CD14-positive monocyte (primary cell): ENCODE results near the gene CMYA5. TPM values are rescaled to one million over a fixed set of nuclear protein-coding genes. Genes with fewer than 3 reads are reported as not detected.

ENCODE experiments used
- DNase-seq, 3 donors: peaks; one replicate each; pipeline ENCODE4 v3.0.0-alpha.2; 2011 to 2022
- H2AFZ ChIP-seq: 2 replicates; pipeline ENCODE4 v1.6.0; 2012; ENCODE audit warnings: mild to moderate bottlenecking, low read depth, low read length, inconsistent platforms; ENCODE audit not compliant: insufficient read depth, poor library complexity, severe bottlenecking
- H3K27ac ChIP-seq, 2 donors: 1 replicate in 1 of 2; 2 replicates in 1 of 2; pipeline ENCODE4 v1.5.1; 2012 to 2013; ENCODE audit warnings: low read length in 2 of 2, control low read depth in 1 of 2, inconsistent platforms in 1 of 2, low read depth in 1 of 2, mild to moderate bottlenecking in 1 of 2
- H3K27me3 ChIP-seq, 2 donors: one replicate each; pipeline versions ENCODE4 v1.6.0 to v1.6.1; 2011 to 2013; ENCODE audit warnings: low read length in 2 of 2; ENCODE audit not compliant: control insufficient read depth in 2 of 2, insufficient read depth in 2 of 2
- H3K36me3 ChIP-seq, 2 donors: replicated peaks in 1 of 2; 1 replicate in 1 of 2; 2 replicates in 1 of 2; pipeline versions ENCODE4 v1.5.1 to v1.6.1; 2012 to 2013; ENCODE audit warnings: low read length in 2 of 2, control low read depth in 1 of 2, inconsistent platforms in 1 of 2, mild to moderate bottlenecking in 1 of 2; ENCODE audit not compliant: insufficient read depth in 2 of 2, control insufficient read depth in 1 of 2
- H3K4me1 ChIP-seq, 2 donors: 1 replicate in 1 of 2; 2 replicates in 1 of 2; pipeline versions ENCODE4 v1.5.1 to v1.6.1; 2012 to 2013; ENCODE audit warnings: low read length in 2 of 2, control low read depth in 1 of 2, inconsistent platforms in 1 of 2, mild to moderate bottlenecking in 1 of 2, moderate library complexity in 1 of 2; ENCODE audit not compliant: insufficient read depth in 2 of 2, control insufficient read depth in 1 of 2
- H3K4me2 ChIP-seq: replicated peaks from 2 replicates; pipeline ENCODE3; 2012; ENCODE audit warnings: low read length, moderate library complexity, mild to moderate bottlenecking; ENCODE audit not compliant: poor library complexity, severe bottlenecking; ENCODE audit errors: extremely low read depth
- H3K4me3 ChIP-seq, 3 experiments: fragments of 200-600 bp in 1 of 3; sonication (generic) in 1 of 3; replicated peaks in 1 of 3; 1 replicate in 2 of 3; 2 replicates in 1 of 3; pipeline ENCODE4 v1.5.1; 2011 to 2013; ENCODE audit warnings: low read length in 3 of 3, mild to moderate bottlenecking in 3 of 3, control low read depth in 2 of 3, low read depth in 2 of 3, inconsistent platforms in 1 of 3, moderate library complexity in 1 of 3
- H3K79me2 ChIP-seq: 2 replicates; pipeline ENCODE4 v1.6.0; 2012; ENCODE audit warnings: mild to moderate bottlenecking, control low read depth, inconsistent platforms, low read length, moderate library complexity; ENCODE audit not compliant: insufficient read depth
- H3K9ac ChIP-seq: 2 replicates; pipeline ENCODE4 v1.6.0; 2017; ENCODE audit warnings: low read length, mild to moderate bottlenecking; ENCODE audit not compliant: insufficient read depth, poor library complexity, severe bottlenecking
- H3K9me3 ChIP-seq, 2 donors: replicated peaks in 1 of 2; 1 replicate in 1 of 2; 2 replicates in 1 of 2; pipeline versions ENCODE4 v1.5.1 to v1.6.1; 2012 to 2013; ENCODE audit warnings: low read length in 2 of 2, control low read depth in 1 of 2; ENCODE audit not compliant: control insufficient read depth in 1 of 2, insufficient read depth in 1 of 2
- H4K20me1 ChIP-seq: 2 replicates; pipeline ENCODE4 v1.6.0; 2012; ENCODE audit warnings: mild to moderate bottlenecking, low read length, control low read depth, moderate library complexity; ENCODE audit not compliant: insufficient read depth
- H3K27ac Mint-ChIP-seq, 7 donors: one replicate each; pipeline ENCODE4 v1.8.0; 2020; ENCODE audit warnings: mild to moderate bottlenecking in 7 of 7, mixed read lengths in 7 of 7, moderate library complexity in 6 of 7, inconsistent platforms in 2 of 7
- H3K27me3 Mint-ChIP-seq, 3 donors: one replicate each; pipeline ENCODE4 v1.8.0; 2021 to 2022; ENCODE audit warnings: low read depth in 3 of 3, mild to moderate bottlenecking in 3 of 3, mixed read lengths in 3 of 3, moderate library complexity in 3 of 3, inconsistent platforms in 1 of 3
- H3K36me3 Mint-ChIP-seq, 2 donors: one replicate each; pipeline ENCODE4 v1.8.0; 2020; ENCODE audit warnings: mixed read lengths in 2 of 2, inconsistent platforms in 1 of 2, mild to moderate bottlenecking in 1 of 2
- H3K4me1 Mint-ChIP-seq: one replicate; pipeline ENCODE4 v1.8.0; 2020; ENCODE audit warnings: mild to moderate bottlenecking, mixed read lengths
- H3K4me3 Mint-ChIP-seq, 2 donors: one replicate each; pipeline ENCODE4 v1.8.0; 2020; ENCODE audit warnings: mild to moderate bottlenecking in 2 of 2, mixed read lengths in 2 of 2, moderate library complexity in 1 of 2
- H3K9me3 Mint-ChIP-seq, 7 donors: one replicate each; pipeline ENCODE4 v1.8.0; 2020 to 2022; ENCODE audit warnings: mixed read lengths in 7 of 7, mild to moderate bottlenecking in 6 of 7, moderate library complexity in 6 of 7, inconsistent platforms in 2 of 7
- WGBS: methylation state at CpG from one replicate; pipeline ENCODE4 v1.1.5; 2013; ENCODE audit warnings: missing lambda C conversion rate; ENCODE audit not compliant: insufficient coverage; 5-methylcytosine and 5-hydroxymethylcytosine counted together
- intact Hi-C, 2 donors: fragments of 100-400 bp; cut with micrococcal nuclease; formaldehyde crosslinking; loops; one replicate each; pipeline versions ENCODE4 v1.15.0 to v1.15.1; 2023
- polyA plus RNA-seq, 3 donors: library from polyadenylated mRNA; depleted of rRNA in 1 of 3; unstranded in 2 of 3; stranded (reverse) in 1 of 3; fragments of 300-500 nt in 2 of 3; fragments of >200 nt in 1 of 3; fragmentation: Illumina TruSeq in 2 of 3; gene quantifications; 1 replicate in 2 of 3; 2 replicates in 1 of 3; pipeline ENCODE4 v1.2.3, GENCODE V29; 2012 to 2021
- TF ChIP-seq, protein P1 (sequence below): fragments of 200-600 bp; IDR thresholded peaks from one replicate; pipeline ENCODE4 v1.8.0; 2022; ENCODE audit warnings: antibody characterized with exemption, mild to moderate bottlenecking

Gene CMYA5
- polyA plus RNA-seq, 3 donors: 0.01 to 0.17 TPM; not detected in 1

DNA sequence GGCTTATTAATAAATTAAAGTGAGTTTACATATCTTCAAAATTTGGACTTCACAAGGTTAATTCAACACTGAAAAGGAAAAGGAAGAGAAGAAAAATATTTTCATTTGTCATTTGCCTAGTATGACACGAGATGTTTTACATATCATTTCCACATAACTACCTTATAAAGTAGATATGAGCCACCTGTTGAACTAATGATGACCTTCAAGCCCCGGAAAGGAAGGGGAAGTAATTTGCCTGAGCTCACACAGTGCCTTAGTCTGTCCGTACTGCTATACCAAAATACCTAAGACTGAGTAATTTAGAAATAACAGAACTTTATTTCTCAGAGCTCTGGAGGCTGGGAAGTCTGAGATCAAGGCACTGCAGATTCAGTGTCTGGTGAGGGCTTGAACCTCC, 17.9 kb downstream of the CMYA5 start:
- no peak overlapping the region for H3K4me2 ChIP-seq
- TF ChIP-seq, protein P1, sequence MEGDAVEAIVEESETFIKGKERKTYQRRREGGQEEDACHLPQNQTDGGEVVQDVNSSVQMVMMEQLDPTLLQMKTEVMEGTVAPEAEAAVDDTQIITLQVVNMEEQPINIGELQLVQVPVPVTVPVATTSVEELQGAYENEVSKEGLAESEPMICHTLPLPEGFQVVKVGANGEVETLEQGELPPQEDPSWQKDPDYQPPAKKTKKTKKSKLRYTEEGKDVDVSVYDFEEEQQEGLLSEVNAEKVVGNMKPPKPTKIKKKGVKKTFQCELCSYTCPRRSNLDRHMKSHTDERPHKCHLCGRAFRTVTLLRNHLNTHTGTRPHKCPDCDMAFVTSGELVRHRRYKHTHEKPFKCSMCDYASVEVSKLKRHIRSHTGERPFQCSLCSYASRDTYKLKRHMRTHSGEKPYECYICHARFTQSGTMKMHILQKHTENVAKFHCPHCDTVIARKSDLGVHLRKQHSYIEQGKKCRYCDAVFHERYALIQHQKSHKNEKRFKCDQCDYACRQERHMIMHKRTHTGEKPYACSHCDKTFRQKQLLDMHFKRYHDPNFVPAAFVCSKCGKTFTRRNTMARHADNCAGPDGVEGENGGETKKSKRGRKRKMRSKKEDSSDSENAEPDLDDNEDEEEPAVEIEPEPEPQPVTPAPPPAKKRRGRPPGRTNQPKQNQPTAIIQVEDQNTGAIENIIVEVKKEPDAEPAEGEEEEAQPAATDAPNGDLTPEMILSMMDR: no peak
- H3K27ac ChIP-seq: no peak overlapping the region
- no peaks in the 10 kb centered on the region for H3K36me3 ChIP-seq
- intact Hi-C loops: no loop called here
- no peaks in the 10 kb centered on the region for H3K79me2 ChIP-seq
- Mint-ChIP-seq H3K36me3 (no peaks in the 10 kb centered on the region), H3K27me3 (peaks cover 0 to 2% (median 0%) of the 10 kb centered on the region in 3 donors), H3K4me1 (peaks cover 11% of the 10 kb centered on the region), H3K9me3 (peaks cover 2 to 17% (median 10%) of the 10 kb centered on the region in 7 donors), H3K27ac (no peak overlapping the region), H3K4me3 (no peak overlapping the region)
- H3K9me3 ChIP-seq: peaks cover 3 to 6% of the 10 kb centered on the region in 2 donors
- no CpG with 5 or more reads among the region's 3 CpGs for WGBS
- peaks cover 9 to 11% of the 10 kb centered on the region in 2 donors for H3K4me1 ChIP-seq
- no peaks in the 10 kb centered on the region for H4K20me1 ChIP-seq
- no peak overlapping the region for H3K4me3 ChIP-seq
- no peaks in the 10 kb centered on the region for H3K27me3 ChIP-seq
- H3K9ac ChIP-seq: no peak overlapping the region
- no peak overlapping the region for H2AFZ ChIP-seq
- no peak for DNase-seq

DNA sequence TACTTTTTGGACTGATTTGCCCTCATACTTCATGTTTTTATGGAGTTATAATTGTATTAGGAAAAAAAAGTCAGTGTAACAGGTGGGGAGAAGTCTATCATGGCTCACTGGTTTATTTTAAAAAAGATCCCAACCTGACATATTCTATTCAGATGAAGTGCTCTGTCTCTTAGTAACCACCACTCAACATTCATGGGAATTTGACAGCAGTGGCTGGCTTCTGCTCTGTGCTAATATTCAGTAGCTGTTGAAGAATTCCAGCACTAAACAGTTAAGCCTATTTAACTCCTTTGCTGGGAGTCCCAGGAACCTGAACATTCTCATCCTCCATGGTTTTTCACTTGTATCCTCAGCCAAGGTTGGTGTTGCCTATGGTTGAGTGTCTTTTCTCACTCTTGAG, 23.1 kb downstream of the CMYA5 start:
- no peaks in the 10 kb centered on the region for H3K9me3 ChIP-seq
- no peak for DNase-seq
- H3K79me2 ChIP-seq: no peaks in the 10 kb centered on the region
- H3K4me1 ChIP-seq: no peaks in the 10 kb centered on the region
- intact Hi-C loops: no loop called here
- H3K27me3 ChIP-seq: no peaks in the 10 kb centered on the region
- Mint-ChIP-seq H3K9me3 (peaks cover 0 to 2% (median 0%) of the 10 kb centered on the region in 7 donors), H3K36me3 (no peaks in the 10 kb centered on the region), H3K27ac (no peak overlapping the region), H3K4me3 (no peak overlapping the region), H3K27me3 (no peaks in the 10 kb centered on the region), H3K4me1 (peaks cover 1% of the 10 kb centered on the region)
- H3K27ac ChIP-seq: no peak overlapping the region
- no peak overlapping the region for H3K4me2 ChIP-seq
- H3K4me3 ChIP-seq: no peak overlapping the region
- no peaks in the 10 kb centered on the region for H3K36me3 ChIP-seq
- TF ChIP-seq, protein P1: no peak
- H3K9ac ChIP-seq: no peak overlapping the region
- no peaks in the 10 kb centered on the region for H4K20me1 ChIP-seq
- H2AFZ ChIP-seq: no peak overlapping the region
